ENCODE results near the gene EXD1.
A peak's percentile ranks its signal among the peaks of the same experiment; 100 is the strongest.
"Not testable (repeated sequence)": the region's sequence is repeated elsewhere in the genome, so short reads cannot be mapped to it uniquely, and the experiment has no call there.

Gene EXD1

GRCh38 chr15:41230650-41231421, at the start of gene EXD1, which contains the start of gene CHP1:
Gene EXD1, minus strand, starts transcription at chr15:41230757. Its CDS starts 4,182 bp downstream, at chr15:41226575.
Gene CHP1, plus strand, starts transcription at chr15:41231268. Its CDS starts 115 bp downstream, at chr15:41231383.
- peak; percentile 95 to 97 (median 97) for DNase-seq (ENCODE audit: low read depth in 3 of 3)

- DNase-seq (ENCODE audit: low read depth in 3 of 3), result no peak
These were observed 49.2 kb upstream of the EXD1 start for GRCh38 chr15:41279535-41280283.

- no peak for DNase-seq (ENCODE audit: low read depth in 3 of 3)
These were observed 47.8 kb upstream of the EXD1 start for GRCh38 chr15:41278319-41278718.

GRCh38 chr15:41276831-41277230, 46.3 kb upstream of the EXD1 start:
- DNase-seq (ENCODE audit: low read depth in 3 of 3), result no peak

- DNase-seq (ENCODE audit: low read depth in 3 of 3), result no peak
These were observed 39.3 kb upstream of the EXD1 start for GRCh38 chr15:41269887-41270286.

GRCh38 chr15:41263891-41264351, 33.4 kb upstream of the EXD1 start:
- DNase-seq (ENCODE audit: low read depth in 3 of 3), result no peak

- DNase-seq (ENCODE audit: low read depth in 3 of 3), result no peak
These were observed 32.0 kb upstream of the EXD1 start for GRCh38 chr15:41262571-41262970.

GRCh38 chr15:41260924-41261323, 30.4 kb upstream of the EXD1 start:
- not testable (repeated sequence) for DNase-seq (ENCODE audit: low read depth in 3 of 3)

- no peak for DNase-seq (ENCODE audit: low read depth in 3 of 3)
These were observed 29.1 kb upstream of the EXD1 start for GRCh38 chr15:41259546-41260189.

- DNase-seq (ENCODE audit: low read depth in 3 of 3), result no peak
These were observed 28.4 kb upstream of the EXD1 start for GRCh38 chr15:41258750-41259471.

GRCh38 chr15:41256577-41257038, 26.1 kb upstream of the EXD1 start:
- no peak for DNase-seq (ENCODE audit: low read depth in 3 of 3)

GRCh38 chr15:41256103-41256502, 25.5 kb upstream of the EXD1 start:
- no peak for DNase-seq (ENCODE audit: low read depth in 3 of 3)

GRCh38 chr15:41254560-41254959, 24.0 kb upstream of the EXD1 start:
- DNase-seq (ENCODE audit: low read depth in 3 of 3), result no peak

GRCh38 chr15:41251411-41251810, 20.9 kb upstream of the EXD1 start:
- DNase-seq (ENCODE audit: low read depth in 3 of 3), result no peak

GRCh38 chr15:41250745-41251144, 20.2 kb upstream of the EXD1 start:
- DNase-seq (ENCODE audit: low read depth in 3 of 3), result not testable (repeated sequence)

GRCh38 chr15:41241221-41241964, 10.8 kb upstream of the EXD1 start:
- DNase-seq (ENCODE audit: low read depth in 3 of 3), result no peak

GRCh38 chr15:41238100-41238499, 7.5 kb upstream of the EXD1 start:
- no peak for DNase-seq (ENCODE audit: low read depth in 3 of 3)

- DNase-seq (ENCODE audit: low read depth in 3 of 3), result no peak
These were observed 5.4 kb upstream of the EXD1 start for GRCh38 chr15:41235929-41236328.

- DNase-seq (ENCODE audit: low read depth in 3 of 3), result not testable (repeated sequence)
These were observed 4.7 kb upstream of the EXD1 start for GRCh38 chr15:41235228-41235627.

GRCh38 chr15:41233367-41233771, 2.8 kb upstream of the EXD1 start:
- DNase-seq (ENCODE audit: low read depth in 3 of 3), result no peak
